CD4-positive, alpha-beta T cell treated with Interleukin-6 for 4 hours (primary cell): ENCODE results near the gene POLA2.

Experiments used
- DNase-seq: peaks from one replicate; pipeline ENCODE4 v3.0.0-alpha.2; 2020; ENCODE audit warnings: mixed read lengths

The POLA2 gene

GRCh38 chr11:65287601-65288000 is 25.8 kb downstream of the POLA2 start:
- no peak for DNase-seq

DNA sequence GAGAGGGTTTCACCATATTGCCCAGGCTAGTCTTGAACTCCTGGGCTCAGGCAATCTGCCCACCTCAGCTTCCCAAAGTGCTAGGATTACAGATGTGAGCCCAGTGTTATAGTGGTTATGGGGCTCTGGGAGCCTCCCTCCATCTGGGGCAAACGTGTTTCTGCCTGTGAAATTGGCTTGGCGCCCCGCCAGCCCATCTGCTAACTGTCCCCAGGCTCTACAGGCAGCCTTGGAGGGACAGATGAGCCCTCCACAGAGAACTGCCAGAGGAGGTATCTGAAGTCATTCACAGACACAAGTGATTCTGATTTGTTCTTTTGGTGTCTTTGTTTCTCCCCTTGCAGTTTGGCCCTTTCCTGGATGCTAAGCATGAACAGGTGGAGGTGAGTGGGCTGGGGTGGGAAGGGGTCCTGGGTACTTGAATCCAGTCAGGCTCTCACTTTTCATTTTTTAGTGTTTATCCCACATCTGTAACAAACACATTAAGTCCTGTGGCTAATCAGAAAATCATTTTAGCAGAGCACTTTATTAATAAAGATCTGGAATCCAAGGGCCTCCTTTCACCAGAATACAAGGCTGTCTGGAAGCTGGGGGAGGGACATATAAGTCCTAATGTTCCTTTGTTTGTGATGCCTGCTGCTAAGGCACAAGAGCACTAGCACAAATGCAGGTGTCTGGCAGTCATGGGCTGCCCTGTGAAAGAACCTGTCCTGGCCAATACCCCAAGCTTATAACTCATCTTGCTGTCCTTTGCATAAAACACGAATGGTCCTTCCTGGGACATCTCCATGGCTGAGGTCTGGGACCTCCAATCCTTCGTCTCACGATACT is 27.2 kb downstream of the POLA2 start:
- no peak for DNase-seq

DNA sequence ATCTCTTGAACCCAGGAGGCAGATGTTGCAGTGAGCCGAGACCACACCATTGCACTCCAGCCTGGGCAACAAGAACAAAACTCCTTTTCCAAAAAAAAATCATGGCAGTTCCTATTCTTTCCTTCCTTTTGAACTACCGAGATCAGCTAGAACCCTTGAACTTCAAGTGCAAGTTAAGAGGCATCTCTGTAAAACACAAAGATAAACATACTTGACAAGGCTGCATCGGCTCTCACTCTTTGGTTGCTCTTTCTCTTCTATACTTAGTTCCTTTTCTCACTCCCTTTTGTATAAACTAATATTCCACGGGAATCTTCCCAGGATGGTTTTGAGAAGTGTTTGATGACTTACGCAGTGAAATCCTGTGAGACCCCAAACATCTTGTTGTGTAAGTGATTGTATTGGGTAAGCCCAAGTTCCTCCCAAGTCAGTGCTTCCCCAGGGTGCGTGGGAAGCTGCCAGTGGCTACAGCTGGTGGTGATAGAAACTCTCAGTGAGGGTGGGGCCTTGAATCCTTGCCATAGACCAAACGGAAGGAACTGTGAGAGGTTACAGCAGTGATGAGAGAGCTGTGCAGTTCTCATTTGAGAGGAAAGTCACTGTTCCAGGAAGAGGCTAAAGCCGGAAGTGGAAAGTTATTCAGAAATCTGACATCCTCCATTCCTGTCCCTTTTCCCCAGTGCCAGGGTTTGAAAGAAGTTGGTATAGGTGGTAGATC is 28.8 kb downstream of the POLA2 start:
- no peak for DNase-seq

DNA sequence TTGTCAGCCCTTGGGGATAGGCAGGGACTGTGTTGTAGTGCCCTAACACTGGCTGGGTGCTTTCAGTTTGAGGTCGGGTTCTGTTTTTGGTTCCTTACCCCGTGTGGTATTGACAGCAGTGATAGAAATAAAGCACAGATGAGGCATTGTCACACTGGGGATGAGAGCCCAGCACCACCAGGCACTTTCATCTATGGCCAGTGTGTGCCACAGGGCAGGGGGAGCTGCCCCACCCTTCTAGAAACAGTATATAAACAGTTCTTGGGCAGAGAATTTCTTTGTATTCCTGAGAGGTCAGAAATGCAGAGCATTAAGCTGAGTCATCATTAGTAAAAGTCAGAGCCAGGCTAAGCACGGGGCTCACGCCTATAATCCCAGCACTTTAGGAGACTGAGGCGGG is 29.9 kb downstream of the POLA2 start:
- DNase-seq: no peak

- no peak for DNase-seq
Observed at GRCh38 chr11:65292890-65293289, 31.1 kb downstream of the POLA2 start.

DNA sequence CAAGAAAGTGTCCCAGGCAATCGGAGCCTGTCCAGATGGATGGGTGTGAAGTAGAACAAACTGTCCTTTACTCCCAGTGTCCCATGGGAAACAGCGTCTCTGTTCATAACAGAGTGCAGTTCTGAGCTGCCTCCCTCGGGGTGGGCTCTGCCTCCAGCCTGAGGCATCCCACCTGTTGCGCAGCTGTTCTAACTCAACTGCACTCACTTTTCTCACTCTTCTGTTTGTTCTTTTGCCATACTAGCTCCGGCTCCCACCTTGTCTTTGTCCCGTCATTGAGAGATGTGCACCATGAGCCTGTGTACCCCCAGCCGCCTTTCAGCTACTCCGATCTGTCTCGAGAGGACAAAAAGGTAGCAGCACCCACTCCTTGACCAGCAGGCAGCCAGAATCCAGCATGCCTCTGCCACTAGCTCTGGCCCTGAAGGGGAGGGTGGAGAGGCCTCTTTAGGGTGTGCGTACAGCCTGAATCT is 32.2 kb downstream of the POLA2 start:
- no peak for DNase-seq

DNA sequence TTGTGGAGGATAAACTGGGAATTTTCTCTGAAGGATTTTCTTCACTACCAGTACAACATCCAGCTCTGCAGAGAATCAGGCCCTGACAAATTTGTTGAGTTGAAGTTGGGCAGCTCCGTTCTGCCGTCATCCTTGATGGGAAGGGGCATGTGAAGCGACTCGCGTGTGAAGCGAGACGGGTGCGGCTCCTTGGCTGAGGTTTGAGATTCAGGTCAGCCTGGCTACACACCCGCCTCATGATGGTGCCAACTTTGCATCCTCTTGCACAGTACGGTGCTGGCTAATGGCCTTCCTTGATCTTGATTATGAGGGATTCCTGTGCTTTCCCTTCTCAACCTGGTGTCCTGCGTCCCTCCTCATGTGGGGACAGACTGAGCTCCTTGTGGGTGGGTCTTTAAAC is 33.2 kb downstream of the POLA2 start:
- DNase-seq: no peak

- no peak for DNase-seq
Observed at GRCh38 chr11:65295571-65296341, 34.0 kb downstream of the POLA2 start.

DNA sequence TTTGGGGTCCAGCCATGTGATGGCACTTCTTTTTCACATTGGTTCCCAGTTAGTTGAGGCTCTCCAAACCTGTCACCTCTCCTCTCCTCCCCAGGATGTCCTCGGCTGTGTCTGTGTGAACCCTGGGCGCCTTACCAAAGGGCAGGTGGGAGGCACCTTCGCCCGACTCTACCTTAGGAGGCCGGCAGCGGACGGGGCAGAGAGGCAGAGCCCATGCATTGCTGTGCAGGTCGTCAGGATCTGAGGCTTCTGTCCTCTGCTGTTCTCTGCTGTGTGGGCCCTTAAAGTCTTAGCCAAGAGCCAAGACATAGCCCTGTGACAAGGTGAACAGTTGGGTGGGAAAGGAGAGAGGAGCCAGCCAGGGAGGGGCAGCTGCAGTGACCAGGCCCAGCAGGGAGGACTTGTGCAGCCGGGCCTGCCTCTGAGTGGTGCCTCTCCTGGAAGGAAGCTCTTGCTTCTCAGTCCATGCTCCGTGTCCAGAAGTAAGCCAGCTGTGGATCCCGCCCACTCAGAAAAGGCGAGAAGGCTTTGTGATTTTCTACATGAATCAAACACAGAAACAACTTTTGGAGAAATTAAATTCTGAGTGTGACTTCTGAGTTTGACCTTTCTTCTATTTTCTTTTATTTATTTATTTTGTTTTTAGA is 35.4 kb downstream of the POLA2 start:
- DNase-seq: no peak

DNA sequence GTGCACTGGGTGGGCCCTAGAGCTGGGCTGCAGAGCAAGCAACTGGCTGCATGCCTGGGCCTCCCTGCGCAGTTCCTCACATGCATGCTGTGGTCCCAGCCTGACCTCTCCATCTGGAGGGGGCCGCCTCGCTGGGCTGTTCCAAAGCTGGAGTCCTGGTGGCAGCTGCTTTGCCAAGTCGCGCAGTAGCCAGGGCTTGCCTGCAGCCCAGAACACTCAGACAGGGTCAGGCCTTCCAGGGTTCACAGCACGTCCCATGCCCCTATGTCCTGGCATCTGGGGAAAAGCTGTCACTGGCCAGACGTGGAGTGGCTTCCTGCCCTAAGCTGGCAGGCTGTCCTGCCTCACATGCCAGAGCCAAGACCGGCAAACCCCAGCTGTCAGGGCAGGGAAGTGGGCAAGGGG is 36.4 kb downstream of the POLA2 start:
- no peak for DNase-seq

DNA sequence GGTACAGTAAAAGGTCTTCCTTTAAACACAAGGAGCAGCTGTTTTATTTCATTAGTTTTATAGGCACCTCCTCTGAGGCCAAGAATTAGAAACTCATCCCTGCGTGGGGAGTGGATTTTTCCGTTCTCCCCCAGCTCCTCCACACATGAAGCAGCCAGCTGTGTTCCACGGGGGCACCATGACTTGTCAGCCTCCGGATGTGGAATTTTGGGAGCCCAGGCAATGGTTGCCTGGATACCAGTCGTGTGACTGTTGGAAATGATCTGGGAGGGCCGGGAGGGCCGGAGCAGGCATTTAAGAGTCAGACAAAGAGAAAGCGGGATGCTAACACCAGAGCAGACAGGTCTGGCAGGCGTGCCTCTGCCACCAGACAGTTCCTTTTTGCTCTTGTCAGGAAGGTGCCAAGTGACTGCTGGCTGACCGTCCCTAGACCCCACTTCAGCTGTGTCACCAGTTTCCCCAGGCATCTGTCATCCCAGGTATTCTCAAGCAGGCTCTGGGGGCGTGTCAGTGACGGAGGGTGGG is 37.0 kb downstream of the POLA2 start:
- no peak for DNase-seq

GRCh38 chr11:65300621-65301275 is 39.0 kb downstream of the POLA2 start:
- DNase-seq: no peak

GRCh38 chr11:65301491-65302329 is 39.9 kb downstream of the POLA2 start:
- DNase-seq: no peak

GRCh38 chr11:65303555-65303954 is 41.8 kb downstream of the POLA2 start:
- no peak for DNase-seq

GRCh38 chr11:65304110-65304509 is 42.3 kb downstream of the POLA2 start:
- DNase-seq: no peak

- DNase-seq: no peak
Observed at GRCh38 chr11:65304613-65305012, 42.9 kb downstream of the POLA2 start.

DNA sequence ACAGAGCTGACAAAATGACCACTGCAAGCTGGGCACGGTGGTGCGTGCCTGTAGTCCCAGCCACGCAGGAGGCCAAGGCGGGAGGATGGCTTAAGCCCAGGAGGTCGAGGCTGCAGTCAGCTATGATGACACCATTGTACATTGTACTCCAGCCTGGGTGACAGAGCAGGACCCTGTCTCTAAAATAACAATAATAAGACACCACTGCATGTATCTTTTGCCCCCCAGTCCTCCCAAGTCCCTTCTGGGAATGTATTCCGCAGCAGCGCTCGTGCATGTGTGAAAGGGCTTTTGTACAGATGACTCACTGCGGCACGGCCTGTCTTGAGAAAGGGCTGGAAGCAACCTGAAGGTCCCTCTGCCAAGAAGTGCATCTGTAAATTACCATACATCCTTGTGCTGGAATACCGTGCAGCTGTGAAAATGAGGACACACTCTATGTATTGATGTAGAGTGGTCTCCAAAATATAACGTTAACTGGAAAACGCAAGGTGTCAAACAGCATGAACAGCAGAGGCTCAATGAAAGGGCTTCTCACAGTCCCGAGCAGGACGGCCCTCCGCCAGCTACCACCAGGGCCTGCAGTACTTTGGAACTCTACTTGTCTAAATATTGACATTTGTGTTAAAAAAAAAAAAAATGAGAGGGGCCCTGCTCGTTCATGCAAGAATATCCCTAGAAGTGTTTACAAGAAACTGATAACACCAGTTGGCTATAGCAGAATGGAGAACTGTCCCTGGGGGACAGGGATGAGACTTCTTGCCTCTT is 43.9 kb downstream of the POLA2 start:
- no peak for DNase-seq

DNA sequence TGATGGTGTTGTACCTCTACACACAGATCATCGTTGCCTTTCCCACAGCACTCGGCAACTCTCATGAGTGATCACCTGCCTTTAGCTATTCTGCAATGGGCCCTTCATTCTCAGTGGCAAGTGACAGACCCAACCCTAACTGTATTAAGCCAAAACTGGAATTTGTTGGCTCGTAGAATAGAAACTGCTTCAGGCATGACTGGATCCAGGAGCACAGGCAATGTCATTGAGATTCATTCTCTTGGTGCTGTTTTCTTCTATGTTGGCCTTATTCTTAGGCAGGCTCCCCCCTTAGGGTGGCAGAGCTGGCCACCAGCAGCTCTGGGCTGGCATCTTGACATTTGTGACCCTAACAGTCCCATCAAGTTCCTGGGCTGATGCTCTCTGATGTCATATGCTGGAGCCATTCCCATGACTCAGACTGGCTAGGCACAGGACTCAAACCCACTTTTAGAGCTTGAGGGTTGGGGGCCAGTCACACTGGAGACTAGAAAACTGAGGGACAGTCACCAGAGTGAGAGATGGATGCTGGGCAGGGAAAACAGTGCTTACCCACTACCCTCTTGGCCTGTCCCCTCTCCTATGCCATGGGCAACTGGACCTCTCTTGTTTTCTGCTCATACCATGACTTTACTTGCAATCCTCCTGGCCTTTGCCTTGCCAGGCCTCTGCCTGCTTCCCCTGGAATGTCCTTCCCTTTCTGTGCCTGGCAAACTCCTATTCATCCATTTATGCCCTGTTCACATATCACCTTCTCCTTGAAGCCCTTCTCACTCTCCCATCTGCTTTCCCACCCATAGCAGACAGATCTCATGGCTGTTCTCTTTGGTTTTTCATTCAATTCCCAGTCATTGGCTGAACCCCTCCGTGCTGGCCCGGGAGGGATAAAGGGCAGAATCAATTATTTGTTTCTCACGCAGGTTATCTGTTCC is 45.8 kb downstream of the POLA2 start:
- no peak for DNase-seq

- no peak for DNase-seq
Observed at GRCh38 chr11:65308281-65308891, 46.6 kb downstream of the POLA2 start.
